SK-N-SH treated with all-trans-retinoic acid at 6 μM for 48 hours (cell line): ENCODE results near the gene PRMT9.

Experiments
- ATAC-seq: fragments of 200-7000 bp; cut with Tn5 transposase; 3 replicates; pipeline ENCODE4 v1.9.1; 2020; ENCODE audit warnings: mild to moderate bottlenecking, moderate library complexity
- ARNTL ChIP-seq: fragments of 450-650 bp; formaldehyde crosslinking; IDR thresholded peaks from 2 replicates; pipeline ENCODE4 v1.5.0; 2020; ENCODE audit warnings: low read depth, mild to moderate bottlenecking, moderate library complexity, borderline replicate concordance
- CSDC2 ChIP-seq: fragments of 250-450 bp; sonication (Bioruptor Pico); IDR thresholded peaks from 2 replicates; pipeline ENCODE4 v1.5.0; 2020; ENCODE audit warnings: mild to moderate bottlenecking, moderate library complexity
- CSRNP3 ChIP-seq: fragments of 250-450 bp; sonication (Bioruptor Pico); IDR thresholded peaks from 2 replicates; pipeline ENCODE4 v1.5.1; 2021; ENCODE audit warnings: mild to moderate bottlenecking, moderate library complexity
- GLIS3 ChIP-seq: fragments of 250-450 bp; sonication (Bioruptor Pico); IDR thresholded peaks from 2 replicates; pipeline ENCODE4 v1.5.0; 2020; ENCODE audit warnings: mild to moderate bottlenecking, moderate library complexity
- ISL1 ChIP-seq: fragments of 250-450 bp; sonication (Bioruptor Pico); IDR thresholded peaks from 2 replicates; pipeline ENCODE4 v2.1.2; 2022; ENCODE audit warnings: mild to moderate bottlenecking, moderate library complexity
- PPARA ChIP-seq: fragments of 250-450 bp; sonication (Bioruptor Pico); IDR thresholded peaks from 2 replicates; pipeline ENCODE4 v1.5.0; 2020; ENCODE audit warnings: mild to moderate bottlenecking, borderline replicate concordance
- RARB ChIP-seq: fragments of 250-450 bp; sonication (Bioruptor Pico); IDR thresholded peaks from 2 replicates; pipeline ENCODE4 v1.8.0; 2021; ENCODE audit warnings: mild to moderate bottlenecking, moderate library complexity
- SNAI2 ChIP-seq: fragments of 250-450 bp; sonication (Bioruptor Pico); IDR thresholded peaks from 2 replicates; pipeline ENCODE4 v1.5.0; 2020; ENCODE audit warnings: mild to moderate bottlenecking, moderate library complexity
- TOX ChIP-seq: fragments of 250-450 bp; sonication (Bioruptor Pico); IDR thresholded peaks from 2 replicates; pipeline ENCODE4 v1.8.0; 2021; ENCODE audit warnings: mild to moderate bottlenecking, moderate library complexity, borderline replicate concordance
- ZC3H10 ChIP-seq: fragments of 250-450 bp; sonication (Bioruptor Pico); IDR thresholded peaks from 2 replicates; pipeline ENCODE4 v1.5.1; 2021; ENCODE audit warnings: mild to moderate bottlenecking, moderate library complexity
- ZFP3 ChIP-seq: fragments of 250-450 bp; sonication (Bioruptor Pico); IDR thresholded peaks from 2 replicates; pipeline ENCODE4 v1.5.0; 2020; ENCODE audit warnings: mild to moderate bottlenecking, moderate library complexity
- ZFP30 ChIP-seq: fragments of 450-650 bp; formaldehyde crosslinking; IDR thresholded peaks from 2 replicates; pipeline ENCODE4 v1.5.0; 2022; ENCODE audit warnings: mild to moderate bottlenecking, moderate library complexity
- ZNF565 ChIP-seq: fragments of 450-650 bp; formaldehyde crosslinking; conservative IDR thresholded peaks from 2 replicates; pipeline ENCODE4 v1.5.0; 2020; ENCODE audit warnings: low read depth, mild to moderate bottlenecking, moderate library complexity
- ZNF70 ChIP-seq: fragments of 450-650 bp; formaldehyde crosslinking; IDR thresholded peaks from 2 replicates; pipeline ENCODE4 v1.5.0; 2020; ENCODE audit warnings: mild to moderate bottlenecking, moderate library complexity
- ZNF8 ChIP-seq: fragments of 450-650 bp; formaldehyde crosslinking; IDR thresholded peaks from 2 replicates; pipeline ENCODE4 v1.5.0; 2020; ENCODE audit warnings: mild to moderate bottlenecking, moderate library complexity
- TF ChIP-seq, protein P1 (sequence below): fragments of 250-450 bp; sonication (Bioruptor Pico); IDR thresholded peaks from 2 replicates; pipeline ENCODE4 v1.8.0; 2021; ENCODE audit warnings: low read depth, mild to moderate bottlenecking, moderate library complexity, borderline replicate concordance
- TF ChIP-seq, protein P2 (sequence below): fragments of 250-450 bp; sonication (Bioruptor Pico); IDR thresholded peaks from 2 replicates; pipeline ENCODE4 v1.5.1; 2020; ENCODE audit warnings: low read depth, mild to moderate bottlenecking, moderate library complexity
- TF ChIP-seq, protein P3 (sequence below): fragments of 250-450 bp; sonication (Bioruptor Pico); IDR thresholded peaks from 2 replicates; pipeline ENCODE4 v1.8.0; 2020; ENCODE audit warnings: mild to moderate bottlenecking, moderate library complexity, borderline replicate concordance
- TF ChIP-seq, protein P4 (sequence below): fragments of 250-450 bp; sonication (Bioruptor Pico); IDR thresholded peaks from 2 replicates; pipeline ENCODE4 v1.5.0; 2020; ENCODE audit warnings: mild to moderate bottlenecking, moderate library complexity

The PRMT9 gene

DNA sequence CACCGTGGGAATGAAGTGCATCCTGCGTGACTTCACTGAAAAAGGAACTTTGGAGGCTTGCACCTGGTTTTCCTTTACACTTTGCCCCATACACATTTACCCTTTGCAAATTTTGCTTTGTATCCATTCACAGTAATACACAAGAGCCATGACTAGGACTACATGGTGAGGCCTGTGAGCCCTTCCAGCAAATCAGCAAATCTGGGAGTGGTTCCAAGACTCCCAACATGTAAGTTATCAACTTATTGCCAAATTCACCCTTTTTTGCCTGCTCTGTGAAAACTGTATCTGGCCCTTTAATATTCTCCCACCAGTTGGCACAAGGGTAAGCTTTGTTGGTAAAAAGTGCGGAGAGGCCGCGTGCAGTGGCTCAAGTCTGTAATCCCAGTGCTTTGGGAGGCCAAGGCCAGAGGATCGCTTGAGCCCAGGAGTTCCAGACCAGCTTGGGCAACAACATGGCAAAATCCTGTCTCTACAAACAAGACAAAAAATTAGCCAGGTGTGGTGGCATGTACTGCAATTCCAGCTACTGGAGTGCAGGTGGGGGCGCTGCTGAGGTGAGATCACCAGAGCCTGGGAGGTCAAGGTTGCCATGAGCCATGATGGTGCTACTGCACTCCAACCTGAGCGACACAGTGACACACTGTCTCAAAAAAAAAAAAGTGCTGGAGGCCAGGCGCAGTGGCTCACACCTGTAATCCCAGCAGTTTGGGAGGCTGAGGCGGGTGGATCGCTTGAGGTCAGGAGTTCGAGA, 5.0 kb downstream of the PRMT9 start:
- ATAC-seq: no peak
- TF ChIP-seq CSDC2 (CRISPR knock-in tag): no peak
- no peak for TF ChIP-seq ZNF565 (CRISPR knock-in tag)
- no peak for TF ChIP-seq ZNF8 (CRISPR knock-in tag)

DNA sequence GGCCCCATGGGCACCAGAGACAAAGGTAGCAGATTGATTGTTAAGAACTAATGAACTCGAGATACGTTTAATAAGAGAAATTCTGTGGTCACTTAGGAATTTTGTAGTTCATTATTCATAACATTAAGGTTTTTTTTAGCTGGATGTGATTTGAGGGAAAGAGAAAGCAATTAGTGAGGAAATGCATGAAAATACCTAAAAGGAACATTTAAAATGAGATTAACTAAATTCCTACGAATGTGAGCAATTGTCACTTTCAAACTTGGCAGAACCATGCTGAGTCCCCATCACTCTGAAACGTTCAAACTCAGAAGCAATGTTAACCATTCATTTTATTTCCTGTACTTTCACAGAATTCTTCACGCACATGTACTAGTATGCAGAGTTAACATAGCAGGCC, 5.9 kb downstream of the PRMT9 start:
- TF ChIP-seq ZFP30: no peak
- no peak for TF ChIP-seq ISL1 (CRISPR knock-in tag)
- TF ChIP-seq, protein P1, sequence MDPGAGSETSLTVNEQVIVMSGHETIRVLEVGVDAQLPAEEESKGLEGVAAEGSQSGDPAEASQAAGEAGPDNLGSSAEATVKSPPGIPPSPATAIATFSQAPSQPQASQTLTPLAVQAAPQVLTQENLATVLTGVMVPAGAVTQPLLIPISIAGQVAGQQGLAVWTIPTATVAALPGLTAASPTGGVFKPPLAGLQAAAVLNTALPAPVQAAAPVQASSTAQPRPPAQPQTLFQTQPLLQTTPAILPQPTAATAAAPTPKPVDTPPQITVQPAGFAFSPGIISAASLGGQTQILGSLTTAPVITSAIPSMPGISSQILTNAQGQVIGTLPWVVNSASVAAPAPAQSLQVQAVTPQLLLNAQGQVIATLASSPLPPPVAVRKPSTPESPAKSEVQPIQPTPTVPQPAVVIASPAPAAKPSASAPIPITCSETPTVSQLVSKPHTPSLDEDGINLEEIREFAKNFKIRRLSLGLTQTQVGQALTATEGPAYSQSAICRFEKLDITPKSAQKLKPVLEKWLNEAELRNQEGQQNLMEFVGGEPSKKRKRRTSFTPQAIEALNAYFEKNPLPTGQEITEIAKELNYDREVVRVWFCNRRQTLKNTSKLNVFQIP: no peak
- no peak for TF ChIP-seq PPARA (CRISPR knock-in tag)
- no peak for TF ChIP-seq GLIS3 (CRISPR knock-in tag)
- TF ChIP-seq TOX (CRISPR knock-in tag): no peak
- TF ChIP-seq ZC3H10 (CRISPR knock-in tag): no peak
- TF ChIP-seq, protein P2, sequence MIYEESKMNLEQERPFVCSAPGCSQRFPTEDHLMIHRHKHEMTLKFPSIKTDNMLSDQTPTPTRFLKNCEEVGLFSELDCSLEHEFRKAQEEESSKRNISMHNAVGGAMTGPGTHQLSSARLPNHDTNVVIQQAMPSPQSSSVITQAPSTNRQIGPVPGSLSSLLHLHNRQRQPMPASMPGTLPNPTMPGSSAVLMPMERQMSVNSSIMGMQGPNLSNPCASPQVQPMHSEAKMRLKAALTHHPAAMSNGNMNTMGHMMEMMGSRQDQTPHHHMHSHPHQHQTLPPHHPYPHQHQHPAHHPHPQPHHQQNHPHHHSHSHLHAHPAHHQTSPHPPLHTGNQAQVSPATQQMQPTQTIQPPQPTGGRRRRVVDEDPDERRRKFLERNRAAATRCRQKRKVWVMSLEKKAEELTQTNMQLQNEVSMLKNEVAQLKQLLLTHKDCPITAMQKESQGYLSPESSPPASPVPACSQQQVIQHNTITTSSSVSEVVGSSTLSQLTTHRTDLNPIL (CRISPR knock-in tag): no peak
- no peak for TF ChIP-seq ZNF8 (CRISPR knock-in tag)
- no peak for TF ChIP-seq ZFP3 (CRISPR knock-in tag)
- no peak for TF ChIP-seq CSRNP3 (CRISPR knock-in tag)
- TF ChIP-seq, protein P3, sequence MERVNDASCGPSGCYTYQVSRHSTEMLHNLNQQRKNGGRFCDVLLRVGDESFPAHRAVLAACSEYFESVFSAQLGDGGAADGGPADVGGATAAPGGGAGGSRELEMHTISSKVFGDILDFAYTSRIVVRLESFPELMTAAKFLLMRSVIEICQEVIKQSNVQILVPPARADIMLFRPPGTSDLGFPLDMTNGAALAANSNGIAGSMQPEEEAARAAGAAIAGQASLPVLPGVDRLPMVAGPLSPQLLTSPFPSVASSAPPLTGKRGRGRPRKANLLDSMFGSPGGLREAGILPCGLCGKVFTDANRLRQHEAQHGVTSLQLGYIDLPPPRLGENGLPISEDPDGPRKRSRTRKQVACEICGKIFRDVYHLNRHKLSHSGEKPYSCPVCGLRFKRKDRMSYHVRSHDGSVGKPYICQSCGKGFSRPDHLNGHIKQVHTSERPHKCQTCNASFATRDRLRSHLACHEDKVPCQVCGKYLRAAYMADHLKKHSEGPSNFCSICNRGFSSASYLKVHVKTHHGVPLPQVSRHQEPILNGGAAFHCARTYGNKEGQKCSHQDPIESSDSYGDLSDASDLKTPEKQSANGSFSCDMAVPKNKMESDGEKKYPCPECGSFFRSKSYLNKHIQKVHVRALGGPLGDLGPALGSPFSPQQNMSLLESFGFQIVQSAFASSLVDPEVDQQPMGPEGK (CRISPR knock-in tag): no peak
- no peak for TF ChIP-seq CSDC2 (CRISPR knock-in tag)
- TF ChIP-seq ZNF70 (CRISPR knock-in tag): no peak
- TF ChIP-seq RARB (CRISPR knock-in tag): no peak
- TF ChIP-seq ARNTL (CRISPR knock-in tag): no peak
- TF ChIP-seq, protein P4, sequence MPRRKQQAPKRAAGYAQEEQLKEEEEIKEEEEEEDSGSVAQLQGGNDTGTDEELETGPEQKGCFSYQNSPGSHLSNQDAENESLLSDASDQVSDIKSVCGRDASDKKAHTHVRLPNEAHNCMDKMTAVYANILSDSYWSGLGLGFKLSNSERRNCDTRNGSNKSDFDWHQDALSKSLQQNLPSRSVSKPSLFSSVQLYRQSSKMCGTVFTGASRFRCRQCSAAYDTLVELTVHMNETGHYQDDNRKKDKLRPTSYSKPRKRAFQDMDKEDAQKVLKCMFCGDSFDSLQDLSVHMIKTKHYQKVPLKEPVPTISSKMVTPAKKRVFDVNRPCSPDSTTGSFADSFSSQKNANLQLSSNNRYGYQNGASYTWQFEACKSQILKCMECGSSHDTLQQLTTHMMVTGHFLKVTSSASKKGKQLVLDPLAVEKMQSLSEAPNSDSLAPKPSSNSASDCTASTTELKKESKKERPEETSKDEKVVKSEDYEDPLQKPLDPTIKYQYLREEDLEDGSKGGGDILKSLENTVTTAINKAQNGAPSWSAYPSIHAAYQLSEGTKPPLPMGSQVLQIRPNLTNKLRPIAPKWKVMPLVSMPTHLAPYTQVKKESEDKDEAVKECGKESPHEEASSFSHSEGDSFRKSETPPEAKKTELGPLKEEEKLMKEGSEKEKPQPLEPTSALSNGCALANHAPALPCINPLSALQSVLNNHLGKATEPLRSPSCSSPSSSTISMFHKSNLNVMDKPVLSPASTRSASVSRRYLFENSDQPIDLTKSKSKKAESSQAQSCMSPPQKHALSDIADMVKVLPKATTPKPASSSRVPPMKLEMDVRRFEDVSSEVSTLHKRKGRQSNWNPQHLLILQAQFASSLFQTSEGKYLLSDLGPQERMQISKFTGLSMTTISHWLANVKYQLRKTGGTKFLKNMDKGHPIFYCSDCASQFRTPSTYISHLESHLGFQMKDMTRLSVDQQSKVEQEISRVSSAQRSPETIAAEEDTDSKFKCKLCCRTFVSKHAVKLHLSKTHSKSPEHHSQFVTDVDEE (CRISPR knock-in tag): no peak
- TF ChIP-seq, all 23 proteins: peak for 0
- no peak for ATAC-seq

GRCh38 chr4:147674496-147674895, 9.5 kb downstream of the PRMT9 start:
- peak; percentile 75 for ATAC-seq
- TF ChIP-seq, protein P2 (CRISPR knock-in tag): no peak
- TF ChIP-seq RARB (CRISPR knock-in tag) (no peak), PPARA (CRISPR knock-in tag) (no peak), GLIS3 (CRISPR knock-in tag) (no peak), SNAI2 (CRISPR knock-in tag) (no peak), ZNF70 (CRISPR knock-in tag) (no peak)
- TF ChIP-seq, protein P4 (CRISPR knock-in tag): no peak
